Parathyroid adenoma (tissue), 2 donors: ENCODE results near the gene TBC1D3G.
"Not testable (repeated sequence)": the region's sequence is repeated elsewhere in the genome, so short reads cannot be mapped to it uniquely, and the experiment has no call there.

Experiments used
- H2AFZ ChIP-seq: fragments of 300-600 bp; sonication (generic); one replicate; pipeline ENCODE4 v1.7.0; 2017; ENCODE audit warnings: antibody characterized with exemption, mild to moderate bottlenecking
- H3K27ac ChIP-seq: fragments of 300-600 bp; sonication (generic); one replicate; pipeline ENCODE4 v1.7.0; 2017
- H3K27me3 ChIP-seq: fragments of 300-600 bp; sonication (generic); one replicate; pipeline ENCODE4 v1.7.0; 2017; ENCODE audit warnings: low read length; ENCODE audit not compliant: control insufficient read depth, insufficient read depth
- H3K36me3 ChIP-seq: fragments of 300-600 bp; sonication (generic); one replicate; pipeline ENCODE4 v1.7.0; 2017; ENCODE audit warnings: low read length; ENCODE audit not compliant: control insufficient read depth, insufficient read depth
- H3K4me1 ChIP-seq: fragments of 300-600 bp; sonication (generic); one replicate; pipeline ENCODE4 v1.7.0; 2017; ENCODE audit warnings: control low read depth
- H3K4me2 ChIP-seq: fragments of 300-600 bp; sonication (generic); one replicate; pipeline ENCODE4 v1.7.0; 2017; ENCODE audit warnings: low read length
- H3K4me3 ChIP-seq: fragments of 300-600 bp; sonication (generic); one replicate; pipeline ENCODE4 v1.7.0; 2017; ENCODE audit warnings: low read depth, low read length
- H3K79me2 ChIP-seq: fragments of 300-600 bp; sonication (generic); one replicate; pipeline ENCODE4 v1.7.0; 2017; ENCODE audit warnings: control low read depth
- H3K9ac ChIP-seq: fragments of 300-600 bp; sonication (generic); one replicate; pipeline ENCODE4 v1.7.0; 2017; ENCODE audit warnings: mild to moderate bottlenecking
- H3K9me3 ChIP-seq: fragments of 300-600 bp; sonication (generic); one replicate; pipeline ENCODE4 v1.7.0; 2017; ENCODE audit warnings: low read length; ENCODE audit not compliant: control insufficient read depth
- donor health status: primary hyperparathyroidism.

The TBC1D3G gene

GRCh38 chr17:36323584-36323983 is at the start of gene TBC1D3G:
TSS of gene TBC1D3G (plus strand) at chr17:36323884. CDS start at chr17:36325412, 1,528 bp downstream.
- not testable (repeated sequence) for H3K36me3 ChIP-seq, H3K27ac ChIP-seq, H3K79me2 ChIP-seq, H3K4me3 ChIP-seq, H3K9ac ChIP-seq, H3K9me3 ChIP-seq, H3K4me2 ChIP-seq, H3K4me1 ChIP-seq, H2AFZ ChIP-seq, H3K27me3 ChIP-seq

GRCh38 chr17:36283256-36283655 is 40.4 kb upstream of the TBC1D3G start:
- H3K27me3 ChIP-seq, H3K4me1 ChIP-seq, H3K27ac ChIP-seq, H3K9ac ChIP-seq, H3K4me3 ChIP-seq, H3K36me3 ChIP-seq, H3K79me2 ChIP-seq, H3K4me2 ChIP-seq, H3K9me3 ChIP-seq, H2AFZ ChIP-seq: not testable (repeated sequence)

GRCh38 chr17:36284219-36284618 is 39.5 kb upstream of the TBC1D3G start:
- H3K9me3 ChIP-seq, H3K9ac ChIP-seq, H3K36me3 ChIP-seq, H3K27ac ChIP-seq, H3K79me2 ChIP-seq, H3K4me2 ChIP-seq, H2AFZ ChIP-seq, H3K4me3 ChIP-seq, H3K4me1 ChIP-seq, H3K27me3 ChIP-seq: not testable (repeated sequence)

- H3K9ac ChIP-seq, H3K4me1 ChIP-seq, H3K4me3 ChIP-seq, H3K27ac ChIP-seq, H3K79me2 ChIP-seq, H3K9me3 ChIP-seq, H3K27me3 ChIP-seq, H3K4me2 ChIP-seq, H2AFZ ChIP-seq, H3K36me3 ChIP-seq: not testable (repeated sequence)
Measured at GRCh38 chr17:36289965-36290612, 33.6 kb upstream of the TBC1D3G start.

- H3K4me3 ChIP-seq, H3K27ac ChIP-seq, H3K36me3 ChIP-seq, H3K9me3 ChIP-seq, H3K4me2 ChIP-seq, H3K79me2 ChIP-seq, H3K27me3 ChIP-seq, H3K4me1 ChIP-seq, H3K9ac ChIP-seq, H2AFZ ChIP-seq: not testable (repeated sequence)
Measured at GRCh38 chr17:36295161-36295560, 28.5 kb upstream of the TBC1D3G start.

GRCh38 chr17:36315736-36316135 is 7.9 kb upstream of the TBC1D3G start:
- H3K79me2 ChIP-seq, H3K27me3 ChIP-seq, H3K4me1 ChIP-seq, H3K27ac ChIP-seq, H3K9ac ChIP-seq, H3K9me3 ChIP-seq, H3K36me3 ChIP-seq, H2AFZ ChIP-seq, H3K4me2 ChIP-seq, H3K4me3 ChIP-seq: not testable (repeated sequence)

- H3K27me3 ChIP-seq, H2AFZ ChIP-seq, H3K4me2 ChIP-seq, H3K79me2 ChIP-seq, H3K4me3 ChIP-seq, H3K36me3 ChIP-seq, H3K9ac ChIP-seq, H3K4me1 ChIP-seq, H3K27ac ChIP-seq, H3K9me3 ChIP-seq: not testable (repeated sequence)
Measured at GRCh38 chr17:36362496-36362895, 38.8 kb downstream of the TBC1D3G start.

- H3K4me1 ChIP-seq, H3K79me2 ChIP-seq, H3K27me3 ChIP-seq, H3K36me3 ChIP-seq, H3K4me3 ChIP-seq, H2AFZ ChIP-seq, H3K9me3 ChIP-seq, H3K27ac ChIP-seq, H3K9ac ChIP-seq, H3K4me2 ChIP-seq: not testable (repeated sequence)
Measured at GRCh38 chr17:36375938-36376337, 52.3 kb downstream of the TBC1D3G start.
